Stimulated activated CD8-positive, alpha-beta memory T cell treated with anti-CD3 and anti-CD28 coated beads, Interleukin-2, amount 100 ng/mL, for 1 hour (primary cell): ENCODE data around the gene WDHD1.
"Not testable (repeated sequence)": the region's sequence is repeated elsewhere in the genome, so short reads cannot be mapped to it uniquely, and the experiment has no call there.

Experiments used
- DNase-seq, 2 donors: peaks; one replicate each; pipeline ENCODE4 v3.0.0-alpha.2; 2020; ENCODE audit warnings: low read depth in 2 of 2

The WDHD1 gene

GRCh38 chr14:55047301-55048053 lies 20.6 kb upstream of the WDHD1 start:
- no peak for DNase-seq

- DNase-seq, result no peak
These were observed 18.2 kb upstream of the WDHD1 start for GRCh38 chr14:55045087-55045486.

GRCh38 chr14:55043528-55043927 lies 16.6 kb upstream of the WDHD1 start:
- no peak for DNase-seq

- DNase-seq, result no peak
These were observed 11.8 kb upstream of the WDHD1 start for GRCh38 chr14:55038708-55039107.

- DNase-seq, result not testable (repeated sequence)
These were observed 11.1 kb upstream of the WDHD1 start for GRCh38 chr14:55037995-55038394.

- DNase-seq, result no peak
These were observed 4.3 kb upstream of the WDHD1 start for GRCh38 chr14:55031190-55031589.

- DNase-seq, result no peak
These were observed 1.6 kb upstream of the WDHD1 start for GRCh38 chr14:55028476-55028875.

GRCh38 chr14:55028066-55028465 lies 1.2 kb upstream of the WDHD1 start:
- DNase-seq, result no peak

- DNase-seq, result no peak
These were observed 482 bp downstream of the WDHD1 start for GRCh38 chr14:55026441-55026792.

- no peak for DNase-seq
These were observed 951 bp downstream of the WDHD1 start for GRCh38 chr14:55025948-55026347.

- DNase-seq, result not testable (repeated sequence)
These were observed 2.5 kb downstream of the WDHD1 start for GRCh38 chr14:55024365-55024764.

GRCh38 chr14:55019968-55020554 lies 6.8 kb downstream of the WDHD1 start:
- no peak for DNase-seq

- no peak for DNase-seq
These were observed 11.9 kb downstream of the WDHD1 start for GRCh38 chr14:55015006-55015405.

GRCh38 chr14:55005071-55005470 lies 21.8 kb downstream of the WDHD1 start:
- DNase-seq, result no peak

- no peak for DNase-seq
These were observed 26.5 kb downstream of the WDHD1 start for GRCh38 chr14:55000381-55000780.

- DNase-seq, result no peak
These were observed 41.7 kb downstream of the WDHD1 start for GRCh38 chr14:54985156-54985555.

GRCh38 chr14:54981698-54982097 lies 45.2 kb downstream of the WDHD1 start:
- DNase-seq, result no peak

GRCh38 chr14:54979039-54979438 lies 47.9 kb downstream of the WDHD1 start:
- DNase-seq, result no peak

- no peak for DNase-seq
These were observed 50.6 kb downstream of the WDHD1 start for GRCh38 chr14:54976316-54976715.

- no peak for DNase-seq
These were observed 51.0 kb downstream of the WDHD1 start for GRCh38 chr14:54975856-54976255.

GRCh38 chr14:54974788-54975414 lies 52.0 kb downstream of the WDHD1 start:
- no peak for DNase-seq

GRCh38 chr14:54967496-54967895 lies 59.4 kb downstream of the WDHD1 start:
- no peak for DNase-seq

- no peak for DNase-seq
These were observed 71.8 kb downstream of the WDHD1 start for GRCh38 chr14:54955143-54955542.
